ENCODE measurements around the gene ABHD6. TPM values are rescaled to one million over a fixed set of nuclear protein-coding genes. Genes with fewer than 3 reads are reported as not detected.
"Not testable (repeated sequence)": the region's sequence is repeated elsewhere in the genome, so short reads cannot be mapped to it uniquely, and the experiment has no call there.

Gene ABHD6
- total RNA-seq, 1 experiment from 2014 or later: 11.8 TPM

DNA sequence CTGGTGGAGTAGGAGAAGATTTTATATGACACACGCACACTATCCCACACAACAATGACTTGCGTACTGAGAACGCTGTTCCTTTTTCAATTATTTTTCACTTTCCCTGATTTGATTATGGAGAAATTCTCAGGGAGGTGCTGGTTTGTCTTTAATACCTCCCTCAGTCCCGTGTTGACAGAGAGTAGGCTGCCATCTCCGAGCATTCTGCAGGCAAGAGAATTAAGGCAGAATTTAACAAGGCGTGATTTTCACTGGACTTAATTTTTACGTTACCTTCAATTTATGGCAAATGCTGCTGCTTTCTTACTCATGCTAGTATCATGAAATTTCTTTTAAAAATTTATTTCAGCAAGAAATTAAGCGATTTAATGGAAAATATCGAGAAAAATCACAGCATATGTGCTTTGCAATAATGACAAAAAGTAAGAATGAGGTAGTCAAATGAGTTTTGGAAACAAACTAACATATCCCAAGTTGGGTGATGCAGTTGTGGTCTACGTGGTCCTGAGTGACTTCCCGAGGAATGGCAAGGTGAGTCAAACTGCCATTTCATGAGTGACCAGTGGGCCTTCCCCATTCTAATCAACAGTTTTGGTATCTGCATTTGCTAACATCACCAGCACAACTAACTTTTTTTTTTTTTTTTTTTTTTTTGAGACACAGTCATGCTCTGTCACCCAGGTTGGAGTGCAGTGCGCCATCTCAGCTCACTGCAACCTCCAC, 43.7 kb upstream of the ABHD6 start:
- no peaks in the 10 kb centered on the region for H3K79me2 ChIP-seq (ENCODE audit: low read length)
- DNase-seq: no peak
- no peak overlapping the region for H2AFZ ChIP-seq (ENCODE audit: low read length)

GRCh38 chr3:58197588-58197987, 40.0 kb upstream of the ABHD6 start:
- Histone ChIP-seq H3K36me3 (ENCODE audit: insufficient read depth, low read length) (no peaks in the 10 kb centered on the region), H3K9me3 (ENCODE audit: low read length) (no peaks in the 10 kb centered on the region), H3K27ac (ENCODE audit: low read length) (no peak overlapping the region), H3K9ac (ENCODE audit: low read length) (no peak overlapping the region), H3K27me3 (ENCODE audit: low read length) (no peaks in the 10 kb centered on the region), H3K4me3 (ENCODE audit: low read length) (no peak overlapping the region), H3K79me2 (ENCODE audit: low read length) (no peaks in the 10 kb centered on the region), H4K20me1 (ENCODE audit: insufficient read depth, low read depth, low read length) (no peaks in the 10 kb centered on the region), H3K4me1 (ENCODE audit: low read length) (no peaks in the 10 kb centered on the region), H3K4me2 (ENCODE audit: low read depth, low read length, poor library complexity, severe bottlenecking) (no peak overlapping the region), H3K9me2 (replicated peaks; ENCODE audit: insufficient read depth, low read length) (no peaks in the 10 kb centered on the region), H2AFZ (ENCODE audit: low read length) (no peak overlapping the region)
- DNase-seq: no peak

More for the DNA sequence above, 43.7 kb upstream of the ABHD6 start:
- no peaks in the 10 kb centered on the region for H3K9me3 ChIP-seq (ENCODE audit: low read length)
- H3K4me2 ChIP-seq (ENCODE audit: low read depth, low read length, poor library complexity, severe bottlenecking): no peak overlapping the region
- no peaks in the 10 kb centered on the region for H3K36me3 ChIP-seq (ENCODE audit: insufficient read depth, low read length)
- H3K4me3 ChIP-seq (ENCODE audit: low read length): no peak overlapping the region
- no peak overlapping the region for H3K27ac ChIP-seq (ENCODE audit: low read length)
- no peaks in the 10 kb centered on the region for H4K20me1 ChIP-seq (ENCODE audit: insufficient read depth, low read depth, low read length)
- no peaks in the 10 kb centered on the region for H3K4me1 ChIP-seq (ENCODE audit: low read length)
- H3K9ac ChIP-seq (ENCODE audit: low read length): no peak overlapping the region
- H3K27me3 ChIP-seq (ENCODE audit: low read length): no peaks in the 10 kb centered on the region
- H3K9me2 ChIP-seq (replicated peaks; ENCODE audit: insufficient read depth, low read length): no peaks in the 10 kb centered on the region

DNA sequence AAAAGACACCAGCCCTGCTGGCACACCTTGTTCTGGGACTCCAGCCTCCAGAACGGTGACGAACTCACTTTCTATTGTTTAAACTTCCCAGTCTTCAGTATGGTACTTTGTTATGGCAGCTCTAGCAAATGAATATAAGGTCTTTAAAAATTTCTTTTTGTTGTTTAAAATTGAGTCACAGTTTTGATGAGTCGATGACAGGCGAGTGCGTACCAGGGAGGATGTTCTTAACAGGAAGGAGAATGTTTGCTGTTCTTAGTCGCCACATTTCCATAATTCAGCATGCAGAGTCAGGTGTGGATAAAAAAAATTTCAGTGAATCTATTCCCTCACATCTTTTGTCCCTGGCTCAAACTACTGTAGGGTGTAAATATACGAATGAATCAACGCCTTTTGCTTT, 39.2 kb upstream of the ABHD6 start:
- H3K4me3 ChIP-seq (ENCODE audit: low read length): no peak overlapping the region
- H3K36me3 ChIP-seq (ENCODE audit: insufficient read depth, low read length): no peaks in the 10 kb centered on the region
- H3K4me2 ChIP-seq (ENCODE audit: low read depth, low read length, poor library complexity, severe bottlenecking): no peak overlapping the region
- no peaks in the 10 kb centered on the region for H4K20me1 ChIP-seq (ENCODE audit: insufficient read depth, low read depth, low read length)
- no peaks in the 10 kb centered on the region for H3K9me2 ChIP-seq (replicated peaks; ENCODE audit: insufficient read depth, low read length)
- no peaks in the 10 kb centered on the region for H3K4me1 ChIP-seq (ENCODE audit: low read length)
- H3K27ac ChIP-seq (ENCODE audit: low read length): no peak overlapping the region
- no peaks in the 10 kb centered on the region for H3K9me3 ChIP-seq (ENCODE audit: low read length)
- no peak overlapping the region for H2AFZ ChIP-seq (ENCODE audit: low read length)
- H3K27me3 ChIP-seq (ENCODE audit: low read length): no peaks in the 10 kb centered on the region
- DNase-seq: no peak
- no peak overlapping the region for H3K9ac ChIP-seq (ENCODE audit: low read length)
- no peaks in the 10 kb centered on the region for H3K79me2 ChIP-seq (ENCODE audit: low read length)

DNA sequence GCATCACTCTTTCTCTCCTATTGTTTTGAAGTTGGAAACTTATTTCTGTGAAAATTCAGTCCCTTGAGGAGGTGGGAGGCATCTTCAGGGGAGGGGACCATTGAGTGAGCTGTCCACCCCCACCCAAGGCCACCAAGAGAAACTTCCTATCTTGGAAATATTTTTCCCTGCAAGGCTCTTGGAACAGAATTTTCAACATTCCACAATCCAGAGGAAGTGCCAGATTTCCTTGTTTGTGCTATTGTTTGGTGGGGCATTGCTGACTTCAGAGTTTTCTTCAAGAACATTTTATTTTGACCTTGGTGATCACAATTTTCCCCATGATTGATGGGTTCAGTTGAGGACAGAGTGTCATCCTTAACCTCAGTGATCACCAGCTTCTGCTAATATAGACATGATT, 38.8 kb upstream of the ABHD6 start:
- Histone ChIP-seq H3K9ac (ENCODE audit: low read length) (no peak overlapping the region), H2AFZ (ENCODE audit: low read length) (no peak overlapping the region), H3K4me1 (ENCODE audit: low read length) (no peaks in the 10 kb centered on the region)

DNA sequence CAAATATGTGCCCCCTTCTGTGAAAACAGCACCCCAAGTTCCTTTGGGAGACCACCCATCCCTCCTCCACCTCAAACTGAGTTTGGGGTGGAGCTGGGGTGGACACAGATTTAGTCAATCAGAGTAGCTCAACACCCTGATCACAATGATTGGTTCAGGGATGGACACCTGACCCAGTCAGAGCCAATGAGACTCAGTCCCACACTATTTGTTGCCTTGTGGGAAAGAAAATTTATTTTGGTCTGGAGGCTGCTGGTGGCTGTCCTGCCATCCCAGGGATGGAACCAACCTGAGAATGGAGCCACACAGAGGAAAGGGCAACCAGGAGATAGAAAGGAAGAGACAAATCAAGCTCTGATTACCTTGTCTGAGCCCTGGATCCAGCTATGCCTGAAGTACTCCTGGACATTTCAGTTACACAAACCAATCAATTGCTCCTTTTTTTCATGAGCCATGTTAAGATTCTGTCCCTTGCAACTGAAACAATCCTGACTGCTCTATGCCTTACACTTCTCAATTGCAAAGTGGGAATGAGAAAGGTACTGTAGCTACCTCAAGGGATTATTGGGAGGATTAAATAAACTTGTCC, 37.4 kb upstream of the ABHD6 start:
- Histone ChIP-seq H3K36me3 (ENCODE audit: insufficient read depth, low read length) (no peaks in the 10 kb centered on the region), H3K27me3 (ENCODE audit: low read length) (no peaks in the 10 kb centered on the region), H3K4me3 (ENCODE audit: low read length) (no peak overlapping the region), H3K9me2 (replicated peaks; ENCODE audit: insufficient read depth, low read length) (no peaks in the 10 kb centered on the region), H3K79me2 (ENCODE audit: low read length) (no peaks in the 10 kb centered on the region), H4K20me1 (ENCODE audit: insufficient read depth, low read depth, low read length) (no peaks in the 10 kb centered on the region), H3K4me2 (ENCODE audit: low read depth, low read length, poor library complexity, severe bottlenecking) (no peak overlapping the region), H3K4me1 (ENCODE audit: low read length) (no peaks in the 10 kb centered on the region), H3K9me3 (ENCODE audit: low read length) (no peaks in the 10 kb centered on the region), H2AFZ (ENCODE audit: low read length) (no peak overlapping the region), H3K9ac (ENCODE audit: low read length) (no peak overlapping the region), H3K27ac (ENCODE audit: low read length) (no peak overlapping the region)
- no peak for DNase-seq

More for the DNA sequence above, 38.8 kb upstream of the ABHD6 start:
- no peaks in the 10 kb centered on the region for H3K9me3 ChIP-seq (ENCODE audit: low read length)
- H3K27me3 ChIP-seq (ENCODE audit: low read length): no peaks in the 10 kb centered on the region
- no peak overlapping the region for H3K4me2 ChIP-seq (ENCODE audit: low read depth, low read length, poor library complexity, severe bottlenecking)
- H3K27ac ChIP-seq (ENCODE audit: low read length): no peak overlapping the region
- no peak overlapping the region for H3K4me3 ChIP-seq (ENCODE audit: low read length)
- no peaks in the 10 kb centered on the region for H4K20me1 ChIP-seq (ENCODE audit: insufficient read depth, low read depth, low read length)
- DNase-seq: no peak
- H3K9me2 ChIP-seq (replicated peaks; ENCODE audit: insufficient read depth, low read length): no peaks in the 10 kb centered on the region
- no peaks in the 10 kb centered on the region for H3K79me2 ChIP-seq (ENCODE audit: low read length)
- H3K36me3 ChIP-seq (ENCODE audit: insufficient read depth, low read length): no peaks in the 10 kb centered on the region

DNA sequence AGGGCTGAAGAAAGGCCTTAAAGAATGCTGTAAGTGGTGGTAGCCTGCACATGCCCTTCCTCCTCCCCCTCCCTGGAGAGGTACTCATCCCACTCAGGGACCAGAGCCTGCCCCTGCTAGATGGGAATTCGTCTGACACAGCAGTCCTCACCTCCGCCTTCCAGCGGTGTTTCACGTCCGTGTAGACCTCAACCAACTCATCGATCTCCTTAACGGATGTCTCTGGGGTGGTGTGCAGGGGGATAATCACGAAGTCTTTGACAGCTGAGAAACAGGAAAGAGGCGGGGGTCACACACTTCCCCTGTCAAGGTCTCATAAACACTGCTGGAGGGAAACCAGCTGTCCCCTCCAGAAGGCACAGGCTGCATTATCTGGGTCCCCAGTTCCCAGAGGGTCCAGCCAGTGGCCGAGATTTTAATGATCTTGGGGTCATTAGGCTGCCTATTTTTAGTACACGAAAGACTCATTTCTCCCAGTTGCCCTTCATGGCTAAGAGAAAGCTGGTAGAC, 36.7 kb upstream of the ABHD6 start:
- no peak overlapping the region for H3K9ac ChIP-seq (ENCODE audit: low read length)
- no peak overlapping the region for H3K4me3 ChIP-seq (ENCODE audit: low read length)
- no peaks in the 10 kb centered on the region for H3K9me3 ChIP-seq (ENCODE audit: low read length)
- H3K27ac ChIP-seq (ENCODE audit: low read length): no peak overlapping the region
- H3K79me2 ChIP-seq (ENCODE audit: low read length): no peaks in the 10 kb centered on the region
- no peaks in the 10 kb centered on the region for H3K9me2 ChIP-seq (replicated peaks; ENCODE audit: insufficient read depth, low read length)
- no peak for DNase-seq
- no peak overlapping the region for H2AFZ ChIP-seq (ENCODE audit: low read length)
- H4K20me1 ChIP-seq (ENCODE audit: insufficient read depth, low read depth, low read length): no peaks in the 10 kb centered on the region
- no peaks in the 10 kb centered on the region for H3K36me3 ChIP-seq (ENCODE audit: insufficient read depth, low read length)
- H3K27me3 ChIP-seq (ENCODE audit: low read length): no peaks in the 10 kb centered on the region
- no peak overlapping the region for H3K4me2 ChIP-seq (ENCODE audit: low read depth, low read length, poor library complexity, severe bottlenecking)
- no peaks in the 10 kb centered on the region for H3K4me1 ChIP-seq (ENCODE audit: low read length)

DNA sequence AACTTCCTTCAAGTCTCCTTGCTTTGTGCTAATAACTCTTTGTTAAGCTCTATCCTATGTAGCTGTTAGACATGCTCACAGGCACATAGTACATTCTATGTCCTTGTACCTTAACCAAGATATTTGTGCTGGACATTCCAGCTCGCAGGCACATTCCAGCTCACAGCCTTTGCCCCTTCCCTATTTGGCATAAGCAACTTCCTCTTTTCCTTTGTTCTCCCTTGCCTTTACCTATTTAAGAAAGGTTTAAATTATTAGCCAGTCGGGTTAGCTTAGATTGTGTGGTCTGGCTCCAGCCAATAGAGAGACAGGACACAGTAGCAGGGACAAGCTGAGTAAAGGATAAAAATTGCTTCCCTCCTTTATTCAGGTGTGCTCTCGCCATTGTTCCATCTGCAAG, 36.1 kb upstream of the ABHD6 start:
- H3K4me1 ChIP-seq (ENCODE audit: low read length); H3K27ac ChIP-seq (ENCODE audit: low read length); H3K9me2 ChIP-seq (replicated peaks; ENCODE audit: insufficient read depth, low read length); H3K9me3 ChIP-seq (ENCODE audit: low read length); H2AFZ ChIP-seq (ENCODE audit: low read length); H3K36me3 ChIP-seq (ENCODE audit: insufficient read depth, low read length); DNase-seq; H3K79me2 ChIP-seq (ENCODE audit: low read length); H3K9ac ChIP-seq (ENCODE audit: low read length); H3K4me3 ChIP-seq (ENCODE audit: low read length); H3K4me2 ChIP-seq (ENCODE audit: low read depth, low read length, poor library complexity, severe bottlenecking); H4K20me1 ChIP-seq (ENCODE audit: insufficient read depth, low read depth, low read length); H3K27me3 ChIP-seq (ENCODE audit: low read length): not testable (repeated sequence)

GRCh38 chr3:58202917-58203360, 34.7 kb upstream of the ABHD6 start:
- Histone ChIP-seq H3K9me3 (ENCODE audit: low read length) (no peaks in the 10 kb centered on the region), H3K9ac (ENCODE audit: low read length) (no peak overlapping the region), H3K4me3 (ENCODE audit: low read length) (no peak overlapping the region), H3K27me3 (ENCODE audit: low read length) (no peaks in the 10 kb centered on the region), H3K27ac (ENCODE audit: low read length) (no peak overlapping the region), H2AFZ (ENCODE audit: low read length) (no peak overlapping the region), H3K4me2 (ENCODE audit: low read depth, low read length, poor library complexity, severe bottlenecking) (no peak overlapping the region), H3K79me2 (ENCODE audit: low read length) (no peaks in the 10 kb centered on the region), H4K20me1 (ENCODE audit: insufficient read depth, low read depth, low read length) (no peaks in the 10 kb centered on the region), H3K36me3 (ENCODE audit: insufficient read depth, low read length) (no peaks in the 10 kb centered on the region), H3K4me1 (ENCODE audit: low read length) (no peaks in the 10 kb centered on the region), H3K9me2 (replicated peaks; ENCODE audit: insufficient read depth, low read length) (no peaks in the 10 kb centered on the region)
- DNase-seq: no peak

All from Karpas-422 (cell line).